ENCODE measurements around the gene WASL.
"Not testable (repeated sequence)": the region's sequence is repeated elsewhere in the genome, so short reads cannot be mapped to it uniquely, and the experiment has no call there.

Gene WASL

GRCh38 chr7:123769371-123769770, 20.6 kb upstream of the WASL start:
- DNase-seq (ENCODE audit: low read depth in 4 of 4, low spot score in 1 of 4) = no peak

GRCh38 chr7:123768493-123768892, 19.7 kb upstream of the WASL start:
- no peak for DNase-seq (ENCODE audit: low read depth in 4 of 4, low spot score in 1 of 4)

DNA sequence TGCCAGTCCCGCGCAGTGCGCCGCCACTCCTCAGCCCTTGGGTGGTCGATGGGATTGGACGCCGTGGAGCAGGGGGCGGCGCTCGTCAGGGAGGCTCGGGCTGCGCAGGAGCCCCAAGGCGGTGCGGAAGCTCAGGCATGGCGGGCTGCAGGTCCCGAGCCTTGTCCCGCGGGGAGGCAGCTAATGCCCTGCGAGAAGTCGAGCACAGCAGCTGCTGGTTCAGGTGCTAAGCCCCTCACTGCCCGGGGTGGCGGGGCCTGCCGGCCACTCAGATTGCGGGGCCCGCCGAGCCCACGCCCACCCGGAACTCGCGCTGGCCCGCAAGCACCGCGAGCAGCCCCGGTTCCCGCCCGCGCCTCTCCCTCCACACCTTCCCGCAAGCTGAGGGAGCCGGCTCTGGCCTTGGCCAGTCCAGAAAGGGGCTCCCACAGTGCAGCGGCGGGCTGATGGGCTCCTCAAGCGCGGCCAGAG, 14.4 kb upstream of the WASL start:
- no peak for DNase-seq (ENCODE audit: low read depth in 4 of 4, low spot score in 1 of 4)

DNA sequence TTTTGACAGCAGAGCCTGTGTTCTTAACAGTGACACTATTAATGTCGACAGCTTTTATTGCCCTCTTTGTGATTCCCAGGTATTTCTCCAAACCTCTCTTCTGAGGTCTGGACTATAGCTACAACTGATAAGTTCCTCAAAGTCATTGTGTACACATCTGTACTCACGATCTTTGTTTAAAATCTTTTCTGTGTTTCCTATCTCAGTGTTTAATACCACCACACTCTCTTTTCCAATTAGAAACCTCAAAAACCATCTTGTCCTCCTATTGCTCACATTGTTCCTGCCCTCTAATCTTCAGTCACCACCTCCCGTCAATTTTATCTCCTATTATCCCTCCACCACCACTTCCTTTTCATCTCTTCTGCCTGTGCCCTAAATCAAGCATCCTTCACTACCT, 12.9 kb upstream of the WASL start:
- no peak for DNase-seq (ENCODE audit: low read depth in 4 of 4, low spot score in 1 of 4)

- no peak for DNase-seq (ENCODE audit: low read depth in 4 of 4, low spot score in 1 of 4)
These were observed 8.3 kb upstream of the WASL start for GRCh38 chr7:123757095-123757494.

DNA sequence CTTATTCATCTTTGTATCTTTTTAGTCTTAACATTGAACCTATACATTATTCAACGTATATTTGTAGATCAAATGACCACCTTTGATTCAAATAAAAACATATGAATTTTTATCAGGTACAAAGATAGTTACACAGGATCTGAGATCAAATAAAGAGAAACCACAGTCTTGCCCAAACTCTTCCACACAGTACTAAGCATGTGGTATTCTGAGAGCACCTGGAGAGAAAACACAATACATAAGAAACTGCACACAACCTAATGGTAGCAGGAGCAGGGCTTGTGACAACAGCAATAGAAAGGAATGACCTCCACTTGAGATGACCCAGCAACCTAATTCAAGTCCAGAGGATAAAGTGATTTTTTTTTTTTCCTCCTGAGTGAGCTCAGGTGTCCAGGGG, 6.5 kb upstream of the WASL start:
- no peak for DNase-seq (ENCODE audit: low read depth in 4 of 4, low spot score in 1 of 4)

DNA sequence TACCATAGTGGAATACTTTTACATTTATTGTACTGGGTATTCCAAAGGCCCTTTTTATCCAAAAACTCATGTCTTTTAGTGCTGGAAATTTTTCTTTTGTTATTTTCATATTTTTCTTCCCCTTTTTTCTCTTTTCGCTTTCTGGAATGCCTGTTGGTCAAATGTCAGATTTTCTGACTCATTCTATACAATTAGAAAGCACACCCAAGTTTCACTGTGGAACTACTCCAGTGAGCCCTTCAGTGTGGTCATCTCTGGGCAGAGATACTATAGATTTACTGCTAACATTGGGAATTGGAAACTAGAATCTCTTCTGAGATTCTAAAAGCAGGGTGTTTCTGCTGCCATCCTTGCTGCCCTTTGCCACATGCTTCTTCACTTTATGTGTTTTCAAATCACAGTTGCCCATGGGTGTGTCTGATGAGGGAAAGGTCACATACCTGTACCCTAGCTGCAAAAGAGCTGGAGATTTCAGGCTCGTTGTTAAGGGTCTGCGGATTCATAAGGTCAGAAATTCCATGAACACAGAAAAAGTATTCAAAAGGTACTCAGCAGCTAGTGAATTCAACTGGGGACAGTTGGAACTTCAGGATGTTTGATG, 5.6 kb upstream of the WASL start:
- no peak for DNase-seq (ENCODE audit: low read depth in 4 of 4, low spot score in 1 of 4)

GRCh38 chr7:123752534-123752933, 3.7 kb upstream of the WASL start:
- DNase-seq (ENCODE audit: low read depth in 4 of 4, low spot score in 1 of 4) = no peak

- no peak for DNase-seq (ENCODE audit: low read depth in 4 of 4, low spot score in 1 of 4)
These were observed 3.0 kb upstream of the WASL start for GRCh38 chr7:123751821-123752220.

DNA sequence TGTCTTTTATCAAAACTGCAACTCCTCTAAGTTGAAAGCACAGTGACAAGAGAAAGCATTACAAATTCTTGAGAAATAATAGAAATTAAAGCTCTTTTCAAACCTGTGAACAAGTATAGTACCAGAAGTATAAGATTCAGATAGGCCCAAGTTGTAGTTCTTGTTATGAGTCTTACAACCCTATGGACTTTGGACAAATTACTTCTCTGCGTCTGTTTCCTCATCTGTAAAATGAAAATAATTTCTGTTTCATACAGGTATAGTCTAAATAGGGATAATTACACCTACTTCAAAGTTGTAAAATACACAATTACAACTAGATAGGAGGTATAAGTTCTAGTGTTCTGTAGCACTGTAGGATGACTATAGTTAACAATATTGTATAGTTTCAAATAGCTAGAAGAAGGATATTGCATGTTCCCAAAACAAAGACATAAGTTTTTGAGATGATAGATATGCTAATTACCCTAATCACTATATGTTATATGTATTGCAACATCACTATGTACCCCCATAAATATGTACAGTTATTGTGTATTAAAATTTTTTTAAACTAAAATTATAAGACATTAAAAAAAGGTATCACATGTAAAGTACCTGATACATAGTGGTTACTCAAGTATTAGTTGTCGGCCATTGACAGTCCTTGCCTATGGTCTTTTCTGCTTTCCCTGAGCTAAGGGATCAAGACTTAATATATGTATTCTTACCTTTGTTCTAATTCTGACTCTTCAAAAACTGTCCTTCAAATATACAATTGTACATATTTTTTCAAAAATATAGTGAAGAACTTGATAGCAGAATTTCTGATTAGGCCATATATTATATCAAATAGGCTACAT, 1.8 kb upstream of the WASL start:
- DNase-seq (ENCODE audit: low read depth in 4 of 4, low spot score in 1 of 4) = no peak

GRCh38 chr7:123749537-123749857, 694 bp upstream of the WASL start:
- no peak for DNase-seq (ENCODE audit: low read depth in 4 of 4, low spot score in 1 of 4)

- peak in 2 of 4 experiments; percentile 1 to 4 for DNase-seq (ENCODE audit: low read depth in 4 of 4, low spot score in 1 of 4)
These were observed 551 bp downstream of the WASL start for GRCh38 chr7:123748171-123748733.

- DNase-seq (ENCODE audit: low read depth in 4 of 4, low spot score in 1 of 4) = peak in 2 of 4 experiments; percentile 1 to 13
These were observed 1.1 kb downstream of the WASL start for GRCh38 chr7:123747620-123748141.

GRCh38 chr7:123746931-123747488, 1.8 kb downstream of the WASL start:
- no peak for DNase-seq (ENCODE audit: low read depth in 4 of 4, low spot score in 1 of 4)

DNA sequence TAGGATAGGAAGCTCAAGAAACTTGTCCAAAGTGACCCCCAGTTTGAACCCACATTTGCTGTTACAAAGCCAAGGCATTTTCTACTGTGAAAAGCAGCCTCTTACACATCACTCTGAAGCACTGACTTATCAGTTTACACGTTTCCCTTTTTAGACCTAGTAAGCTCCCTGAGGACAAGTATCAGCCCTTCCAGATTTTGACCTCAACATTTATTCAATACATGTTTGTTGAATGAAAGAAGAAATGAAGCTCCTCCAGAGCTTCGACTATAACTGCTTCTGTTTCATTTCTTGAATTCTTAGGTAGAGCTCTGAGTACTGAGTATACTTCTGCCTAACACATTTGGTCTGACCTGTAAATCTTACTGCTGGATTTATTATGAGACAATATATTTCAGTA, 2.7 kb downstream of the WASL start:
- no peak for DNase-seq (ENCODE audit: low read depth in 4 of 4, low spot score in 1 of 4)

DNA sequence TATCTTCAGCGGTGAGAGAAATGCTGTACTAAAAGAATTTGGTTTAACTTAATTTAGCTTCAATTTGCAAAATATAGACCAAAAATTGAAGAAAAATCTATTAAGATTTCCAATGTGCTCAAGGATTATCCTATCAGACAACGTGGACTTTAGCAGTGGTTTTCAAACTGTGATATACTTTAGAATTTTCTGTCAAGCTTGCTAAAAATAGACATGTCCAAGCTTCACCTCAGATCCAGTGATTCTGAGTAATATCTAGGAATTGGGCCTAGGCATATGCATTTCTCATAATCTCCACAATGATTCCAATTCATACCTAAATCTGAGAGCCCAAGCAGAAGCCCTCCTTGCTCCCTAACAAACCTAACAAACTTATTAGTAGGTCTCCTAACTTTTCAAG, 3.4 kb downstream of the WASL start:
- DNase-seq (ENCODE audit: low read depth in 4 of 4, low spot score in 1 of 4) = no peak

GRCh38 chr7:123744416-123744815, 4.4 kb downstream of the WASL start:
- DNase-seq (ENCODE audit: low read depth in 4 of 4, low spot score in 1 of 4) = no peak

DNA sequence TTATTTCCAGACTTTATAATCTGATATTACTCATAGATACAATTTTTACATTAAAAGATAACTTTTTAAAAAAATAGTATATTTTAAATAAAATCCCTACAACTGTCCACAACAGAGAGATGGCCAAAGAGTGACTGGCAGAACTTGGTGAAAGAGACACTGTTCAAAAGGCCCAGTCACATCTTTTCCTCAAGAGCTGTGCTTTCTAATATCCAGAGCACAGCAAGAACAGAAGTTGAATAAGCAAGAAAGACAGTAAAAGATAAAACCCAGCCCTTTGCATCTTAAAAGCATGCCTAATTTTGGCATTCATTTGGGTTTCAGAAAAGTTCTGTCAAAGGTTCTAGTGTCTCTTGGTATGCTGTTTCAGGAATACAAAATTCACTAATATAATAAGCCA, 6.9 kb downstream of the WASL start:
- no peak for DNase-seq (ENCODE audit: low read depth in 4 of 4, low spot score in 1 of 4)

DNA sequence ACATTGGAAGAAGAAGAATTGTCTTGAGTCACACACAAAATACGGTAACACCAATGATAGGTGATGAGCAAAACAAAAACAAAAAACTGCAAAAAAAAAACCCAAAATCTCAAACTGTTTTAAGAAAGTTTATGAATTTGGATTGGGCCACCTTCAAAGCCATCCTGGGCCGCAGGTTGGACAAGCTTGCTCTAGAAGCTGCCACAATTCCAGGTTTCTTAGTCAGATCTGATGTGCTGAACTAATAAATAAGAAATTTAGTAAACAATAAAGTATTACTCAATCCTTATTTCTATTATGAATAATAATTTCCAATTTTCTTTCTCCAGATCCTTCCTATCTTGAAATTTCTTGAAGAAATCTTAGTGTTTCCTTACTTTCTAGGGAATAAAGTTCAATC, 10.0 kb downstream of the WASL start:
- no peak for DNase-seq (ENCODE audit: low read depth in 4 of 4, low spot score in 1 of 4)

GRCh38 chr7:123738356-123738755, 10.4 kb downstream of the WASL start:
- no peak for DNase-seq (ENCODE audit: low read depth in 4 of 4, low spot score in 1 of 4)

- not testable (repeated sequence) for DNase-seq (ENCODE audit: low read depth in 4 of 4, low spot score in 1 of 4)
These were observed 11.6 kb downstream of the WASL start for GRCh38 chr7:123737168-123737674.

DNA sequence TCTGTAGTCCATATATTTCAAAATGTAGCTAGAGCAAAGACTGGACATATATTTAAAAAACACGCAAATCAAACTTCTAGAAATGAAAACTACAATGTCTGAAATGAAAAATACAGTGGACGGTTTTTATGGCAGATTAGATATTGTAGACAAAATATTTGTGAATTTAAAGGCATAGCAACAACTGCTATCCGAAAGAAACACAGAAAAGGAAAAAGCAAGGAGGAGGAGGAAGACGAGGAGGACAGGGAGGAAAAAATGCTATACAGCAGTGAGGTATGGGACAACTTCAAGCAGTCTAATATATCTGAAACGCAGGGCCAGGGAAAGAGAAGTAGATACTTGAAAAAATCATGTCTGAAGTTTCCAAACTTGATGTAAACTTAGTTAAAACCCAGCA, 13.3 kb downstream of the WASL start:
- no peak for DNase-seq (ENCODE audit: low read depth in 4 of 4, low spot score in 1 of 4)
